GM18511 (cell line): ENCODE measurements around the gene ACTL6A.

ENCODE experiments used
- ATAC-seq: cut with Tn5 transposase; IDR thresholded peaks from one replicate; pipeline ENCODE4 v1.9.1; 2021; ENCODE audit warnings: mild to moderate bottlenecking, moderate library complexity; ENCODE audit not compliant: unreplicated experiment

The ACTL6A gene

DNA sequence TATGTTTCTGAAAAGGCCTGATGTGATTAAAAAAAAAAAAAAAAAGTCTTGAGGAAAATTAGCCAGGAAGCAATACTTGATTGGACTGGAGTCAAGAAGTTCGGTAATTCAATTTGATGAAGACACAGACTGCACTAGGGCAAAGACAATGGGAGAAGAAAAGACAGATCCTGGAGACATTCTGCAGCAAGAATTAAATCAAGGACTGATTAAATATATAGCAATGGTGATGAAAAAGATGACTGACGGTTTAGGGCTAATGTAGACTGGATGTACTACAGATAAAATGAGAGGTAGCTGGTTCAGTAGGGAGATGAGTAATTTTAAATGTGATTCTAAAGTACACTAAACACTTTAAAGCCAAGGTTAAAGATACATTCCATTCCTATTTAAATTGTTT is 27.9 kb downstream of the ACTL6A start:
- no peak for ATAC-seq

DNA sequence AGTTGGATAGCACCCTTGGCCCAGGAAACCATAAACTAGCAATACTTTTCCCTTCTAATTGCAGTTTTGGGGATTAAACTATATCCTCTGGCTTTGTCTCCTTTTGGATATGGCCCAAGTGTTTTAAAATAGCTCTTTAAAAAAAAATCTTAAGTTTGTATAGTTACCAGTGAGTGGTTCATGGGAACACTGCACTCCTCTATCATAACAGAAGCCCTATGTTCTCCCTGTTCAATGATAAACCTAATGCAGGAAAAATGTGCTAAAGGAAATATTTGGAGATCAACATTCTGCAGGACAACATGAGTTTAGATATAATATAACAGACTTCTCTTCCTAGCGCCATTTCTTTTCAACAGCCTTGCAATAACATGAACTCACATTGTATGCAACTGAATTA is 28.6 kb downstream of the ACTL6A start:
- no peak for ATAC-seq

DNA sequence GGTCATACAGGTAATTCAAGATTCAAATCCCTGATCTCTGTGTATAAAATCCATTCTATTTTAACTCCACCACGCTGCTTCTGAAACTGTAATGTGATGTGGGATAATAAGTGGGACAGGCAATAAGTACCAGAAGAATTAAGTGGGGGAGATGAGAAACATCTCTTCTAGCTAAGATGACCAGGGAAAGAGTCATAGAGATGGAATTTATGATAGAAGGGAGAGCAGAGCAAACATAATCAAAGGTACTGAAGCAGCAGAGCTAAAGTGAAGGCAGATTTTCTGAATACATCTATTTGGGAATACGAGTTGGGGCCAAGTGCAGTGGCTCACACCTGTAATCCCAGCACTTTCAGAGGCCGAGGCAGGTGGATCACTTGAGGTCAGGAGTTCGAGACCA is 36.8 kb downstream of the ACTL6A start:
- no peak for ATAC-seq

DNA sequence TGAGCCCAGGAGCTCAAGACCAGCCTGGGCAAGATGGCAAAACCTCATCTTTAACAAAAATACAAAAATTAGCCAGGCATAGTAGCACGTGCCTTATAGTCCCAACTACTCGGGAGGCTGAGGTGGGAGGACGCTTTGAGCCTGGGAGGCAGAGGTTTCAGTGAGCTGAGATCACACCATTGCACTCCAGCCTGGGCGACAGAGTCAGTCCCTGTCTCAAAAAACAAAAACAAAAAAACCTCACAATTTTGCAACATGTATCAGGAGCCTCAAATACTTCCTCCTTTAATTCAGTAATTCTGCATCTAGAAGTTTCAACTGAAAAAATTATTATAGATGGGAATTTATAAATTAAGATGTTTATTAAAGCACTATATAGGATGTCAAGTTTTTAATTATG is 40.6 kb downstream of the ACTL6A start:
- no peak for ATAC-seq

DNA sequence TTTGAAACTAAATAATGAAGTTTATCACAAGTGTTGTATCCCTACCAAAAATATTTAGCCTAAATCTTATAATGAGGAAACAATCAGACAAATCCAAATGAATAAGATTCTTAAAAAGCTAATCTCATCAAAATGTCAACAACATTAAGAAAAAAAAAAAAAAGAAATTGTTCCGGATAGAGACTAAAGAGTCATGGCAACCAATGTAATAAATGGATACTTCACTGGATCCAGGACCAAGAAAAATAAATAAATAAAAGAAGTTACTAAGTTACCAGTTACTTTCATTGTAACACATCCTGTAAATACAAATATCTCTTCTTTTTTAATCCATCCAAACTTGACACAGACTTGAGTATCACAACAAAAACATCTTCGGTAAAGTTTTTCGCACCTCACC is 41.1 kb downstream of the ACTL6A start:
- ATAC-seq = no peak

DNA sequence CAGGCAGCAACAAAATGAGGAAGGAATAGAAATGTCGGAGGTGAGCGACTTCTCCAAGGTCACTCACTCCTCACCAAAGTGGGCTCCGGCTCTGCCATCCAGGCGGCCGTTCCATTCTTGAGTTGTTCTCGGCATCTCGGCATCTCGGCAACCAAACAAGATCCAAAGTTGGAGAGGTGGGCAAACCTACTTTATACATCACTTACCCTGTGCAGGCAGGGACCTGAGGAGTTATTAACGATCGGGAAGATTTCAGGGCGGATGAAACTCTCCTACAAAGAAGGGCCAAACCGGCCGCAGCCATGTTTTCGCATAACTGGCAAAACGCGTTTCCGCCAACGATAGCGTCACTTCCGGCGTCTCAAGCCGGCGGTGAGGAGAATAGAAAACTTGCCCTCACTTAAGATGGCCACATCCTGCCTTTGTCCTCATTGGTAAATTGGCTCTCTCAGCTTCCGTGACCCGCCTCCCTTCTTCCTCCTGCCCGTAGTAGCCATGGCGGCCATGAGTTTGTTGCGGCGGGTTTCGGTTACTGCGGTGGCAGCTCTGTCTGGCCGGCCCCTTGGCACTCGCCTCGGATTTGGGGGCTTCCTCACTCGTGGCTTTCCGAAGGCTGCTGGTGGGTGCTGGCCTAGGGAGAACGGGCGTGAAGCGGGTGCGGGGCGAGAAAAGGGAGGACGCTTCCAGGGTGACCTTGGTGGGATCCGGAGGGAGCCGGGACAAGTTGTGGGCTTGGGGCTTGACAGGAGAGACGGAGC is 41.8 kb downstream of the ACTL6A start, which contains the start of the genes MRPL47 and NDUFB5:
Gene MRPL47, minus strand, starts transcription at position 318 of the 758 bp plus-strand sequence. Its CDS starts 14 bp downstream, at position 304.
Gene NDUFB5, plus strand, starts transcription at position 474 of the 758 bp plus-strand sequence. Its CDS starts 22 bp downstream, at position 496.
- ATAC-seq = peak; percentile 93

DNA sequence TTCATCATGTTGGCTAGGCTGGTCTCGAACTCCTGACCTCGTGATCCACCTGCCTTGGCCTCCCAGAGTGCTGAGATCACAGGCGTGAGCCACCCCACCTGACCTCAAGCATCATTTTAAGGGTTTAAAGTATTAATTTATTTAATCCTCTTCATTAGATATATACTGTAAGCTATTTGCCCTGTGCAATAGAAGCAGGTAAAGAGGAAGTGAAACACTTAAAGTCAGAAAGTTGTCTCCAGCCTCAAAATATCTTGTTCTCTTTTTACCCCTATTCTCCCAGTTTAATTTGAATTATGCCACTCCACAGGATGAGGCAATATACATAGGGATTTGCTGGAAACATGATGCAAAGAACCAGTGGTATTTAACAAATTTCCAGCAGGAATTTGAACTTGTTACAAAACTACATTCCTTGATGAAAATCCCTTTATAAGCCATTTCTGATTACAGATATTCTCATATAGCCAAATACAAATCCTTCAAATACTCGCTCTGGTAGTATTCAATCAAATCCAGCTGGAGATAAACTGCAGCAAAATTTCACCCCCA is 43.9 kb downstream of the ACTL6A start:
- ATAC-seq = no peak

DNA sequence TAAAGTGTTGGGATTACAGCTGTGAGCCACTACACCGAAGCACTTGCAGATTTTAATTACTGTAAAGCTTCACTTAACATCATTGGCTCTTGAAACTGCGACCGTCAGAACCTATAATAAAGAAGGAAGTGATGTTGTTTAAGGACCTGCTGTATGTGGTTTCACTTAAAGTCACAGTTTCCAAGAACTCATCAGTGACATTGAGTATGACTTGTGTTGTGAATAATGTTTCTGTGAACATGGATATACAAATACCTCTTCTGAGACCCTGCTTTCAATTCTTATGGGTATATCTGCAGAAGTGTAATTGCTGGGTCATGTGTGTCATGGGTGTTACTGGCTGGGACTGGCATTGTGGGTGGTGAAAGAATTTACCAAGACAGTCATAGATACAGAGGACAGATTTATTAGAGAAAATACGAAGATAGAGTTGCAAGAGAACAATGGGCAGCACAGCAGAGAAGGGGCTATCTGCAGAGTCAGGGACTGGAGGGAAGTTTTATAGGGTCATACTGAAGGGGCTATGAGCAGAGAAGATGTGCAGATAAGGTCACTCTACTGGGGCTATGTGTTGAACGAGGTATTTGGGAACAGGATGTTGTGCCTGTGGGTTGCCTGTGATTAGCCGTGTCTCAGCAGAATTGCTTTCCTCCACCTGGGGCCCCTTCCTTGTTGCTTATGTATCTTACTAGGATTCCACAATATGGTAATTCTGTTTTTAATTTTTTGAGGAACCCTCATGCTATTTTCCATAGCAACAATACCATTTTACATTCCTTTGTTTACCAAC is 46.4 kb downstream of the ACTL6A start:
- ATAC-seq = peak; percentile 60

DNA sequence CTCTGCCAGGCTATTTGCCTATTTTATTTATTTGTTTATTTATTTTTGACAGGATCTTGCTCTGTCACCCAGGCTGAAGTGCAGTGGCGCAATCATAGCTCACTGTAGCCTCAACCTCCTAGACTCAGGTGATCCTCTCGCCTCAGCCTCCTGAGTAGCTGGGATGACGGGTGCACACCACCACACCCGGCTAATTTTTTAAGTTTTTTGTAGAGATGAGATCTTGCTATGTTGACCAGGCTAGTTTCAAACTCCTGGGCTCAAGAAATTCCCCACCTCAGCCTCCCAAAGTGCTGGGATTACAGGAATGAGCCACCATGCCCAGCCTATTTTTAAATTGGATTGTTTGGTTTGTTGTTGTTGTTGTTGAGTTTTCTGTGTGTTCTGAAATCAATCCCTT is 47.3 kb downstream of the ACTL6A start:
- ATAC-seq = no peak

DNA sequence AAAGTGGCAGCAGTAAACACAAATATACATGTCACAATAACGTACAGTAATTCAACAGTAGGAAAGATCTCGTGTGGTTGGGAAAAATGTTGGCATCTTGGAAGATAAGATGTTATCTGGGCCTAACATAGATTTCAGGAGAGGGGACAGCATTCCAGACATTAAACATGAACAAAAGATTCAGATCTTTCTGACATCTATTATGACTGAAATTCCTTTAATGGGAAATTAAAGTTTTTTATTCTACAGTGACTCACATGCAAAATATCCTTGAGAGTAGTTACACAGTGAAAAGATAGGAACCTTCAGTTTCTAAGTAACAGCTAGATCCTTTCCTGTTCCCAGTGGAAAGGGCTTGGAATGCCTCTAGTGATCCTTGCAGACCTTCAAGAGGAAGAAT is 51.1 kb downstream of the ACTL6A start:
- no peak for ATAC-seq

DNA sequence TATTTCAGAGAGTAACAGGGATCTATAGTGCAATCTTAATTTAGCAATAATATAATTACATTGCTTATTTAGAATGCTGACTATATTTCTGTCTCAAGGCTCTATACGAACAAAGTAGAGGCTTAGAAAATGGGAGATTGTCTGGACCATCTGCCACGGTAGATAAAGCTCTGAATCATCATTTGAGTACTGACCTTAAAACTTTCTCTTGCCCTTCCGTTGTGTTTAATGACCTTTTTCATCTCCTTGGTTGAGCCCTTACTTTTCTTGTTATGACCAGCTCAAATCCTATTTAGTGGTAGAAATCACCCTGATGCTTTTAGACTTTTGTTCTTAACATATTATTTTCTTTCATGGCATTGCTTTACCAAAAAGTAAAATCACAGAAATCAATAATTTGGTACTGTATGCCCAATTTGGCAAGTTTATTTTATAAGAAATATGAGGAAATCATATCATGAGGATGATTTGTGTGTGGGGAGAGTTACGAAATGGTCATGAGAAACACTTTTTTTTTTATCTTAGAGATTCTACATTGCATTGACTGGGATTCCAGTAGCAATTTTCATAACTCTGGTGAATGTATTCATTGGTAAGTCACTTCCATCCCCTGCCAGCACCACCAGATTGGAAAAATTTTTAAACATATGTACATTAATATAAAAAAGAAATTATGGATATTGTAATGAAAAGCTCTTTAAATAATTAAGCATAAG is 52.9 kb downstream of the ACTL6A start:
- ATAC-seq = no peak

DNA sequence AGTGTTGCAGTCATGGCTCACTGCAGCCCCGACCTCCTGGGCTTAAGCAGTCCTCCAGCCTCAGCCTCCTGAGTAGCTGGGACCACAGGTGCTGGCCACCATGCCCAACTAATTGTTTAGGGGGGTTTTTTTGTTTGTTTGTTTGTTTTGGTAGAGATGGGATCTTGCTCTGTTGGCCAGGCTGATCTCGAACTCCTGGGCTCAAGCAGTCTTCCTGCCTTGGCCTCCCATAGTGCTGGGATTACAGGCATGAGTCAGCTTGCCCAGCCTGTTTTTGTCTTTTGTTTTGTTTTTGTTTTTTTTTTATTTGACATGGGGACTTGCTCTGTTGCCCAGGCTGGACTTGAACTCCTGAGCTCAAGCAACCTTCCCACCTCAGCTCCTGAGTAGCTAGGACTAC is 59.3 kb downstream of the ACTL6A start:
- ATAC-seq = no peak

DNA sequence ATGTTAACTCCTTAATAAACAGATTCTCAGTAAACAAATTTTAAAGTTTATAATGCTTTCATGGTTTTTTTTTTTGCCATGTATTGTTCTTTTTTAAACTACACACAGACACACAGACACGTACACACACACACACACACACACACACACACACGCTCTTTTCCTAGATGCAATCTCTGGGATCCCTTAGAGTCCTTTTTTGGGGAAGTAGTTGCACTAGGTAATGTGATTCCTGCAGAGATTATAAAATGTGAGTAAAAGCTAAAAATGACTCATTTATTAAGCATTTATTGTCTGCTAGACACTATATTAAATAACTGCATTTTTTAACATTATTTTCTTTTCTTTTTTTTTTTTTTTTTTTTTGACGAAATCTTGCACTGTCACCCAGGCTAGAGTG is 61.7 kb downstream of the ACTL6A start:
- ATAC-seq = no peak

DNA sequence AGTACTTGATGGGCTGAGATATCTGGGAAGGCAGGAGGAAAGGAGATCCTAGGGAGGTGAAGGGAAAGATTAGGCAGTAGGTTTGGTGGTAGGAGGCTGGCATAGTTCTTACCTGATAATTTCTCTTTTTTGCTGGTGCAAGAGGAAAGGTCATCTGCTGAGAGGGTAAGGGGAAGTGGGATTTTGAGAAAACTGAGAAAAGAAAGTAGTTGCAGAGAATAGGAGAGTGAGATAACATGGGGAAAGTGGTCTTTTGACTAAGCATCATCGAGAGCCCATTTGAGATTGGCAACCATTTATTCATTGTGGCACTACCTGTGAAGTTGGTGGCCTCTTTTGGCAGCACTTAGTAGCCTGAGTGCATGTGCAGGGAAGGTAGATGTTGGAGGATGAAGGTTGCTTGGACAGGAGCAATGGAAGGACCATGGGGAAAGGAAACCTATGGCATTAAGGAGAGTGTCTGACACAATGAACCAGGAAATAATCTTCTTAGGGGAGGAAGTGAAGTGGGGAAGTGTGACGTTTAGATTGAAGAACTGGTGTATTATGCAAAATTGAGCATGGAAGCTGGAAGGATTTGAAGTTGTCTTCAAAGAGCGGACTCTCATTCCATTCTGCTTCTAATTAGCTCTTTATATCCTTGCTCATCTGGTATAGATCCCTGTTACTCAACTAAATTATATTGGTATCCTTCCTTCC is 68.2 kb downstream of the ACTL6A start:
- peak; percentile 70 for ATAC-seq
